ENCODE data around the gene LRMDA.

- TF ChIP-seq POLR2AphosphoS5 (IDR thresholded peaks at IDR 0.05) (no peak), CTCF (IDR thresholded peaks at IDR 0.05) (no peak), POLR2A (IDR thresholded peaks at IDR 0.05) (no peak)
These were observed 351.2 kb downstream of the LRMDA start for GRCh38 chr10:75782463-75783248.

All from transverse colon (tissue), 4 donors.